Activated CD8-positive, alpha-beta T cell treated with anti-CD3 and anti-CD28 coated beads, Interleukin-2, amount 10 ng/mL, durations not matched to agents 7 days and 5 days (primary cell): ENCODE measurements around the gene CEACAM4. TPM values are rescaled to one million over a fixed set of nuclear protein-coding genes. Genes with fewer than 3 reads are reported as not detected.
"Not testable (repeated sequence)": the region's sequence is repeated elsewhere in the genome, so short reads cannot be mapped to it uniquely, and the experiment has no call there.

Experiments
- ATAC-seq: fragments of 150-1000 bp; cut with Tn5 transposase; one replicate; pipeline ENCODE4 v1.10.0; 2021; ENCODE audit warnings: moderate library complexity
- CTCF ChIA-PET: fragments of 350-600 bp; sonication (Branson Sonifier 250); formaldehyde crosslinking; loops from one replicate; lab custom pipeline; 2021; ENCODE audit warnings: antibody characterized with exemption; lab: Charles Lee
- POLR2A ChIA-PET: fragments of 350-600 bp; sonication (Branson Sonifier 250); formaldehyde crosslinking; loops from one replicate; lab custom pipeline; 2021; ENCODE audit warnings: antibody characterized with exemption; lab: Charles Lee
- DNase-seq: peaks from one replicate; pipeline ENCODE4 v3.0.0-alpha.2; 2020
- H3K27ac Mint-ChIP-seq: one replicate; pipeline ENCODE4 v1.8.0; 2021; ENCODE audit warnings: mild to moderate bottlenecking, mixed read lengths
- H3K27me3 Mint-ChIP-seq: one replicate; pipeline ENCODE4 v1.8.0; 2021; ENCODE audit warnings: low read depth, mixed read lengths
- H3K36me3 Mint-ChIP-seq: one replicate; pipeline ENCODE4 v1.8.0; 2021; ENCODE audit warnings: low read depth, mixed read lengths
- H3K4me1 Mint-ChIP-seq: one replicate; pipeline ENCODE4 v1.8.0; 2021; ENCODE audit warnings: low read depth, mixed read lengths
- H3K4me3 Mint-ChIP-seq: one replicate; pipeline ENCODE4 v1.8.0; 2021; ENCODE audit warnings: mild to moderate bottlenecking, mixed read lengths
- H3K9me3 Mint-ChIP-seq: one replicate; pipeline ENCODE4 v1.8.0; 2022; ENCODE audit warnings: mixed read lengths; ENCODE audit not compliant: insufficient read depth
- total RNA-seq, 2 experiments: library from RNA; stranded (reverse); gene quantifications; one replicate each; pipeline ENCODE4 v1.2.3, GENCODE V29; 2021

CEACAM4 gene
- total RNA-seq, 2 experiments from 2014 or later, result not detected

DNA sequence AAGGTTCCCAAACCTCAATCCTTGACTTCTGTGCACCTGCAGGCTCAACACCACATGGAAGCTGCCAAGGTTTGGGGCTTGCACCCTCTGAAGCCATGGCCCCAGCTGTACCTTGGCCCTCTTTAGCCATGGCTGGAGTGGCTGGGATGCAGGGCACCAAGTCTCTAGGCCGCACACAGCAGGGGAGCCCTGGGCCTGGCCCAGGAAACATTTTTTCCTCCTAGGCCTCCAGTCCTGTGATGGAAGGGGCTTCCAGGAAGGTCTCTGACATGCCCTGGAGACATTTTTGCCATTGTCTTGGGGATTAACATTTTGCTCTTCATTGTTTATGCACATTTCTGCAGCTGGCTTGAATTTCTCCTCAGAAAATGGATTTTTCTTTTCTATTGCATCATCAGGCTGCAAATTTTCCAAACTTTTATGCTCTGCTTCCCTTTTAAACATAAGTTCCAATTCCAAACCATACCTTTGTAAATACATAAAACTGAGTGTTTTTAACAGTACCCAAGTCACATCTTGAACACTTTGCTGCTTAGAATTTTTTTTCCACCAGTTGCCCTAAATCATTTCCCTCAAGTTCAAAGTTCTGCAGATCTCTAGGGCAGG is 44.2 kb downstream of the CEACAM4 start:
- H3K4me1 Mint-ChIP-seq, POLR2A ChIA-PET, H3K4me3 Mint-ChIP-seq: not testable (repeated sequence)

DNA sequence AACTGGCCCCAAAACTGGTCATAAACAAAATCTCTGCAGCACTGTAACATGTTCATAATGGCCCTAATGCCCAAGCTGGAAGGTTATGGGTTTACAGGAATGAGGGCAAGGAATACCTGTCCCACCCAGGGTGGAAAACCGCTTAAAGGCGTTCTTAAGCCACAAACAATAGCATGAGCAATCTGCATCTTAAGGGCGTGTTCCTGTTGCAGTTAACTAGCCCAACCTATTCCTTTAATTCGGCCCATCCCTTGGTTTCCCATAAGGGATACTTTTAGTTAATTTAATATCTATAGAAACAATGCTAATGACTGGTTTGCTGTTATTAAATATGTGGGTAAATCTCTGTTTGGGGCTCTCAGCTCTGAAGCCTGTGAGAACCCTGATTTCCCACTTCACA is 45.8 kb downstream of the CEACAM4 start:
- ATAC-seq, H3K27ac Mint-ChIP-seq, POLR2A ChIA-PET, DNase-seq, H3K4me3 Mint-ChIP-seq, H3K27me3 Mint-ChIP-seq: not testable (repeated sequence)
- Mint-ChIP-seq H3K9me3 (peaks cover 32% of the 10 kb centered on the region), H3K36me3 (peaks cover 51% of the 10 kb centered on the region), H3K4me1 (peaks cover 12% of the 10 kb centered on the region)
- CTCF ChIA-PET, result interaction anchor here (1.2 to 1.9 kb wide), 2 partner anchors 17 to 132 kb away, joined by 4 to 5 read pairs; no protein-coding TSS in a partner anchor

More for the DNA sequence above, 44.2 kb downstream of the CEACAM4 start:
- not testable (repeated sequence) for ATAC-seq, H3K27me3 Mint-ChIP-seq, H3K27ac Mint-ChIP-seq, DNase-seq
- Mint-ChIP-seq H3K36me3 (peaks cover 51% of the 10 kb centered on the region), H3K9me3 (peaks cover 32% of the 10 kb centered on the region)
- CTCF ChIA-PET, result interaction anchor here (2.1 kb wide), 1 partner anchor 12 kb away, joined by 6 read pairs; no protein-coding TSS in a partner anchor

DNA sequence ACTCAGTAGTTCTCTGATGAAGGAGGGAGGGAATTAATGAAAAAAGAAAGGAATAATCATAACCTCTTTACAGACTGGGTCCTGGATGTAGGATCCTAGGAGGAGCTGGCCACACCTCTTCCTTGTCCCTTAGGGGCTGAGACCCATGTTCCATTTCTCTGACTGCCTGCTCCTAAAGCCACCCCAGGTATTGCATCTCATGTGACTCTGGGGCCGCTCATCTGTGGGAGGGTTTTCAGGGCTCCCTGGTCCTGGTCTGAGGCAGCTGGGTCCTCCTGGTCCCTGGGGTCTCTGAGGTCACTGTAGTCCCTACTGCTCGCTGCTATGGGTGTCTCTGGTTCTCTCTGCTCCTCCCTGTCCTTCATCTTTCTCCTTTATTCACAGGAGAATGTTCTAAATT is 48.0 kb downstream of the CEACAM4 start:
- CTCF ChIA-PET, result interaction anchor here (0.9 to 1.6 kb wide), 4 partner anchors 8 to 63 kb away, joined by 3 to 5 read pairs (median 4); no protein-coding TSS in a partner anchor
- POLR2A ChIA-PET, result no interaction called here
- DNase-seq (no peak), ATAC-seq (no peak)
- Mint-ChIP-seq H3K27me3 (peaks cover 2% of the 10 kb centered on the region), H3K36me3 (peaks cover 50% of the 10 kb centered on the region), H3K9me3 (peaks cover 32% of the 10 kb centered on the region), H3K4me3 (no peak overlapping the region), H3K4me1 (peaks cover 21% of the 10 kb centered on the region), H3K27ac (no peak overlapping the region)

DNA sequence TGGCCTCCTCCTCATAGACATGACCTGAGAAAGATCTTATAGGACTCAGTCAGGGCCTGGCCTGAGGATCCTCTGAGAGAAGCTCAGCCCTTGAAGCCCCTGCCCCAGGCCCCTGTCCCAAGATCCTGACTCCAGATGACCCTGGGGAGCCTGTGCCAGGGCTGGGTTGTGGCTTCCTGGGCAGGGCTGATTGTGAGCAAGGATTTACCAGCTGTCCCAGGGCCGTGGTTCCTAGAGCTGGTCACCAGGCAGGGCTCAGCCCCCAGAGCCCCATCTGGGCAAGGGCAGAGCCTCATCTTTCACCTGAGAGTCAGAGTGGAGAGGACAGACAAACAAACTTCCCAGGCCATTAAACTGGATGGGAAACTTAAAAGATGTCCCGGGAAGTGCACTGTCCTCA is 49.0 kb downstream of the CEACAM4 start:
- ATAC-seq (no peak), DNase-seq (no peak)
- ChIA-PET CTCF (interaction anchor here (1.4 to 1.6 kb wide), 2 partner anchors 18 to 64 kb away, joined by 3 to 5 read pairs; no protein-coding TSS in a partner anchor), POLR2A (no interaction called here)
- peaks cover 21% of the 10 kb centered on the region for H3K4me1 Mint-ChIP-seq
- H3K27me3 Mint-ChIP-seq, result peaks cover 5% of the 10 kb centered on the region
- no peak overlapping the region for H3K4me3 Mint-ChIP-seq
- H3K9me3 Mint-ChIP-seq, result peaks cover 28% of the 10 kb centered on the region
- peaks cover 39% of the 10 kb centered on the region for H3K36me3 Mint-ChIP-seq
- no peak overlapping the region for H3K27ac Mint-ChIP-seq

DNA sequence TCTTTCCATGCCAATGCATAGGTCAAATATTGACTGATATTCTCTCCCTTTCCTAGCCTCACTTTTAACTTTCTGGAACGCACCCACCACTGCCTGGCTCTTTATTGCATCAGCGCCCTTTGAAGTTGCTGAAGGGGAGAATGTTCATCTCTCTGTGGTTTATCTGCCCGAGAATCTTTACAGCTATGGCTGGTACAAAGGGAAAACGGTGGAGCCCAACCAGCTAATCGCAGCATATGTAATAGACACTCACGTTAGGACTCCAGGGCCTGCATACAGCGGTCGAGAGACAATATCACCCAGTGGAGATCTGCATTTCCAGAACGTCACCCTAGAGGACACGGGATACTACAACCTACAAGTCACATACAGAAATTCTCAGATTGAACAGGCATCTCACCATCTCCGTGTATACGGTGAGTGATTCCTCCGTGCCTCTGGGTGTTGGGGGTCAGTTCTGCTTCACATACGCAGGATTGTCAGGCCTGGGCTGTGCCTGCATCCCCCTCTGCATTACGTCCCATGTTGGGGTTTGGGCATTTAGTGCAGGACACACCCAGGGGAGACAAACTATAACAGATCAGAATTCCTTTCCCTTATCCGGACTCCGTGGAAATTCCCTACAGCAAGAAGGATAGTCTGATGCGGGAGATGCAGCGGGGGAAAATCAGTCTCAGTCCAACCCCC is 49.6 kb downstream of the CEACAM4 start:
- ChIA-PET POLR2A (no interaction called here), CTCF (interaction anchor here (1.6 to 2.5 kb wide), 2 partner anchors 19 to 127 kb away, joined by 5 to 9 read pairs; no protein-coding TSS in a partner anchor)
- H3K27ac Mint-ChIP-seq, result no peak overlapping the region
- DNase-seq (no peak), ATAC-seq (no peak)
- peaks cover 5% of the 10 kb centered on the region for H3K27me3 Mint-ChIP-seq
- peaks cover 24% of the 10 kb centered on the region for H3K9me3 Mint-ChIP-seq
- H3K4me3 Mint-ChIP-seq, result no peak overlapping the region
- peaks cover 34% of the 10 kb centered on the region for H3K36me3 Mint-ChIP-seq
- peaks cover 21% of the 10 kb centered on the region for H3K4me1 Mint-ChIP-seq

DNA sequence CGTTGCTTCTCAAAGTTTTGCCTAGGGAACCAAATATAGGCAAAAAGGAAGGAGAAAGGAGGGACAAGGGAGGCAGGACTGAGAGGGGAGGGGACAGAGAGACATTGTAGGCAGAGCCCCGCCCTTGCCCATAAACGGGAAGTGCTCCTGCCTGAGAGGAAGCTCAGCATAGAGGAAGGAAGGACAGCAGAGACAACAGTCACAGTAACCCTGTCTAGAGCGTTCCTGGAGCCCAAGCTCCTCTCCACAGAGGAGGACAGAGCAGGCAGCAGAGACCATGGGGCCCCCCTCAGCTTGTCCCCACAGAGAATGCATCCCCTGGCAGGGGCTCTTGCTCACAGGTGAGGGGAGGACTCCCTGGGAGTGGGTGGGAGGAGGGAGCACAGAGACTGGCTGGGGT is 50.9 kb downstream of the CEACAM4 start, which contains the start of gene CEACAM21:
Gene CEACAM21, plus strand, starts transcription at position 169 of the 400 bp plus-strand sequence. Its CDS starts 109 bp downstream, at position 278.
- DNase-seq (peak; percentile 72), ATAC-seq (peak; percentile 99)
- peak within 1 kb of the TSS; percentile 78 for H3K27ac Mint-ChIP-seq
- ChIA-PET POLR2A (no interaction called here), CTCF (interaction anchor here (0.6 to 2.5 kb wide), 8 partner anchors 10 to 283 kb away, joined by 3 to 17 read pairs (median 4); no protein-coding TSS in a partner anchor)
- peaks cover 21% of the 10 kb centered on the region for H3K4me1 Mint-ChIP-seq
- peaks cover 22% of the 10 kb centered on the region for H3K36me3 Mint-ChIP-seq
- H3K27me3 Mint-ChIP-seq, result peaks cover 5% of the 10 kb centered on the region
- H3K9me3 Mint-ChIP-seq, result peaks cover 11% of the 10 kb centered on the region
- H3K4me3 Mint-ChIP-seq, result peak within 1 kb of the TSS; percentile 61

DNA sequence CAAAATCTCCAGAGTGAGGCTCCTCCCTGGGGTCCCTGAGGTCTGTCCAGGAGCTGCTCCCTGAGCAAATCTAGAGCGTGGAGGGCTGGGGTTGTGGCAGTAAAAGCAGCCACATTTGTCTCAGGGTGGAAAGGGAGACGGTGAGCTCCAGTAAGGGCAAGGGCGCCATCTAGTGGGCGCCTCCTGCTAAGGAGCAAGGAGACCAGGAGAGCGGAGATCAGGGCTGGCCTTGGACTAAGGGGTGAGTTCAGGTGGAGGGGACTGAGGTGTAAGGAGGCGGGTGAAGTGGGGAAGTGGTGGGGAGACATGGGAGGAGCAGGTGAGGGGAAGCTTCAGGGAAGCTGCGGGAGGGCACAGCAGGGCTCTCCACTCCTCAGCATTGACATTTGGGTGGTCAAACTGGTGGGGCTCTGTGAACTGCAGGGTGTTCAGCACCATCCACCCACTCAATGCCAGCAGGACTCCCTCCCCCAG is 56.2 kb downstream of the CEACAM4 start:
- Mint-ChIP-seq H3K4me3 (no peak overlapping the region), H3K27ac (no peak overlapping the region), H3K36me3 (peaks cover 8% of the 10 kb centered on the region), H3K27me3 (peaks cover 13% of the 10 kb centered on the region), H3K9me3 (no peaks in the 10 kb centered on the region), H3K4me1 (peaks cover 15% of the 10 kb centered on the region)
- POLR2A ChIA-PET, result interaction anchor here (1.2 kb wide), 1 partner anchor 39 kb away, joined by 3 read pairs; no protein-coding TSS in a partner anchor
- peak; percentile 88 for DNase-seq
- peak; percentile 98 for ATAC-seq
- CTCF ChIA-PET, result interaction anchor here (0.6 to 7.5 kb wide), 29 partner anchors 8 to 429 kb away, joined by 3 to 118 read pairs (median 4); partner anchors contain the start of genes B3GNT8 and DMAC2

DNA sequence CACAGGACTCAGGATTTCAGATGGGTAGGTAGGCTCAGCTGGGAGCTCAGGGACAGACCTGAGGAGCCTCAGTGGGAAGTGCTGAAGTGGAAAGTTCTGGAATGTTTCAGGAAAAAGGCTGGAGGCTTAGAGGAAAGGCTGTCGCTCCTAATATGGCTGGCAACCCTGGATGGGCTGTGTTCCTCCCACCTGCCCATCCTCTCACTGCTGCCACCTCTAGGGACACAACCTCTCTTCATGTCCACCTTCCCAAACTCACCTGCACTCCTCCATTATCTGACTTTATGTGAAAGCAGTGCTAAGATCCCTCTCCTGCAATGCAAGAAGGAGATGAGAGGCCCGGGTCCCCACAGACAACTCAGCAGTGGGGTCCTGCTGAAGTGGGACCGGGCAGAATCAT is 56.7 kb downstream of the CEACAM4 start:
- Mint-ChIP-seq H3K4me1 (peaks cover 10% of the 10 kb centered on the region), H3K36me3 (peaks cover 8% of the 10 kb centered on the region), H3K4me3 (no peak overlapping the region), H3K27me3 (peaks cover 16% of the 10 kb centered on the region), H3K9me3 (no peaks in the 10 kb centered on the region), H3K27ac (no peak overlapping the region)
- ATAC-seq (no peak), DNase-seq (no peak)
- CTCF ChIA-PET, result interaction anchor here (0.6 to 7.5 kb wide), 26 partner anchors 8 to 243 kb away, joined by 3 to 118 read pairs (median 4); partner anchors contain the start of genes B3GNT8 and DMAC2
- POLR2A ChIA-PET, result interaction anchor here (1.2 kb wide), 1 partner anchor 39 kb away, joined by 3 read pairs; no protein-coding TSS in a partner anchor

DNA sequence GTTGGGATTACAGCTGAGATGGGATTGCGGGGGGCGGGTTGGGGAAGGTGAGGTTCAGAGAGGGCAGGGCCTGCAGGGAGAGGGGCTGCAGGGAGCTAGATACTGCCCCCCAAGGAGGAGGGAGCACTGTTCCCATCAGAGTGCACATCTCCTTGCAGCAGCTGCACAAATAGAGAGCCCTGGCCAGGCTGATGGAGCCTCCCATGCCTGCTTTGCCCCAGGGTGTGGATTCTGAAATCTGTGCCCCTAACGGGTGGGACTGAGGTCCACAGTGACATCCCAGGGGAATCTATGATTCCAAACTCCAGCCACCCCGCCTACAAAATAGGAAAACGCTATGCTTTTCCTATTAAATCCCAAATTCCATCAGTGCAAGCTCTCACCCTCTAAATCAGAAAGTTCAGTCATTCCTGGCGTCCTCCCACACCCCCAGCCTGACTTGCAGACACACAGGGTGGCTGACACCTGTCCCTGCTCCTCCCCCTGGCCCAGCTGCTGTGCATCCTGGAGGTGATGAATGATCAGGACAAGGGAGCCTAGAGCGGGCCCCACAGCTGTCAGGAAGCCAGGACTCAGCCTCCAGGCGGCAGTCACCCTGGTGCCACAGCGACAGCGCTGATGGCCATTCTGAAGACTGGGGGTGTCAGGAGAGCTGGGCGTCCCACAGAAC is 57.3 kb downstream of the CEACAM4 start:
- CTCF ChIA-PET, result interaction anchor here (0.9 to 7.5 kb wide), 17 partner anchors 10 to 220 kb away, joined by 3 to 118 read pairs (median 9); partner anchors contain the start of gene DMAC2
- H3K9me3 Mint-ChIP-seq, result no peaks in the 10 kb centered on the region
- no peak for ATAC-seq
- H3K27me3 Mint-ChIP-seq, result peaks cover 18% of the 10 kb centered on the region
- POLR2A ChIA-PET, result interaction anchor here (1.5 kb wide), 1 partner anchor 21 kb away, joined by 4 read pairs; no protein-coding TSS in a partner anchor
- H3K4me3 Mint-ChIP-seq, result no peak overlapping the region
- peaks cover 12% of the 10 kb centered on the region for H3K4me1 Mint-ChIP-seq
- no peak overlapping the region for H3K27ac Mint-ChIP-seq
- peaks cover 9% of the 10 kb centered on the region for H3K36me3 Mint-ChIP-seq
- no peak for DNase-seq
